ENCODE results near the gene LITAF.

LITAF gene

DNA sequence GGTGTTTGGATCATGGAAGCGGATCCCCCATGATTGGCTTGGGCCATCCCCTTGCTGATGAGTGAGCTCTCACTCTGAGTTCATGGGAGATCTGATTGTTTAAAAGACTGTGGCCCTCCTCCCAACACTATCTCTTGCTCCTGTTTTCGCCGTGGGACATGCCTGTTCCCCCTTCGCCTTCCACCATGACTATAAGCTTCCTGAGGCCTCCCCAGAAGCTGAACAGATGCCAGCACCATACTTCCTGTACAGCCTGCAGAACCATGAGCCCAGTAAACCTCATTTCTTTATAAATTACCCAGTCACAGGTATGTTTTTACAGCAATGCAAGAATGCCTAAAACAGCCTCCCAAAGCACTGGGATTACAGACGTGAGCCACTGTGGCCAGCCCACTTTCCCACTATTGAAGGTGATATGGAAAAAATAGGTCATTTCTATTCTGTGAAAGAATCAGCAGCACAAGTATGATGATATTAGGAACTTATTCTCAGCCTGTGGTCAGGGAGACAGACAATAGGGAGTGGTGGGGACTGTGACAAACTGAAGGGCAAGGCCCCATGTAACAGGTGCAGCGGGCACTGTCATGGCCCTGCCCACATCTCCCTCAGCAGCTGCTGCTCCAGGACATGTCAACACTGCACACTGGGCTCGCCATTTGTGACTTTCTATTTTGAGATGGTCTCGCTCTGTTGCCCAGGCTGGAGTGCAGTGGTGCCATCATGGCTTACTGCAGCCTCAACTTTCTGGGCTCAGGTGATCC, 33.7 kb upstream of the LITAF start:
- Histone ChIP-seq H3K4me3 (ENCODE audit: insufficient read length, low read depth) (no peak overlapping the region), H3K9ac (ENCODE audit: insufficient read length, low read depth) (no peak overlapping the region), H3K9me3 (ENCODE audit: insufficient read depth, low read length) (no peaks in the 10 kb centered on the region), H3K4me1 (ENCODE audit: insufficient read depth, insufficient read length) (peaks cover 16% of the 10 kb centered on the region), H3K27me3 (ENCODE audit: insufficient read depth, insufficient read length) (no peaks in the 10 kb centered on the region), H3K36me3 (ENCODE audit: insufficient read depth, insufficient read length, low read length) (no peaks in the 10 kb centered on the region)
- no peak for DNase-seq (ENCODE audit: low read depth, low spot score)
- TF ChIP-seq YY1 (IDR thresholded peaks at IDR 0.05; ENCODE audit: insufficient read depth, insufficient read length), result no peak
- no peak for TF ChIP-seq SUZ12 (IDR thresholded peaks at IDR 0.05; ENCODE audit: extremely low read depth, insufficient read depth, insufficient read length)
- no peak for TF ChIP-seq ZNF274 (IDR thresholded peaks at IDR 0.05; ENCODE audit: low read depth, low read length)

DNA sequence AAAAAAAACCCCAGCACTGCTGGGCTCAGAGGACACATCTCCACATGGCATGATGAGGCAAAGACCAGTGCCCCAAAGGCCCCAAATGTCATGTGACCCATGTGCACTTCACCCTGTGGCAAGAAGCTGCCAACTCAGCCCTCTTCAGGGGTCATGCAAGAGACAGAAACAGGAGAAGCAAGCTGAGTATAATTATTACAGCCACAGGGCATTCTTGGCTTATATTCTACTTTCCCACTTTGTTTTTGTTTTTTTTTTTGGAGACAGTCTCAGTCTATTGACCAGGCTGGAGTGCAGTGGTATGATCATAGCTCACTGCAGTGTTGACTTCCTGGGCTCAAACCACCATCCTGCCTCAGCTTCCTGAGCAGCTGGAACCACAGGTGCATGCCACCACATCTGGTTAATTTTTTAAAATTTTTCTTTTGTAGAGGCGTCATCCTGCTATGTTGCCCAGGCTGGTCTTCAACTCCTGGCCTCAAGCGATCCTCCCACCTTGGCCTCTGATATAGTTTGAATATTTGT, 32.7 kb upstream of the LITAF start:
- peaks cover 21% of the 10 kb centered on the region for H3K4me1 ChIP-seq (ENCODE audit: insufficient read depth, insufficient read length)
- H3K4me3 ChIP-seq (ENCODE audit: insufficient read length, low read depth), result no peak overlapping the region
- no peak overlapping the region for H3K9ac ChIP-seq (ENCODE audit: insufficient read length, low read depth)
- H3K9me3 ChIP-seq (ENCODE audit: insufficient read depth, low read length), result no peaks in the 10 kb centered on the region
- TF ChIP-seq SUZ12 (IDR thresholded peaks at IDR 0.05; ENCODE audit: extremely low read depth, insufficient read depth, insufficient read length) (no peak), ZNF274 (IDR thresholded peaks at IDR 0.05; ENCODE audit: low read depth, low read length) (no peak), YY1 (IDR thresholded peaks at IDR 0.05; ENCODE audit: insufficient read depth, insufficient read length) (no peak)
- no peaks in the 10 kb centered on the region for H3K27me3 ChIP-seq (ENCODE audit: insufficient read depth, insufficient read length)
- no peak for DNase-seq (ENCODE audit: low read depth, low spot score)
- H3K36me3 ChIP-seq (ENCODE audit: insufficient read depth, insufficient read length, low read length), result no peaks in the 10 kb centered on the region

DNA sequence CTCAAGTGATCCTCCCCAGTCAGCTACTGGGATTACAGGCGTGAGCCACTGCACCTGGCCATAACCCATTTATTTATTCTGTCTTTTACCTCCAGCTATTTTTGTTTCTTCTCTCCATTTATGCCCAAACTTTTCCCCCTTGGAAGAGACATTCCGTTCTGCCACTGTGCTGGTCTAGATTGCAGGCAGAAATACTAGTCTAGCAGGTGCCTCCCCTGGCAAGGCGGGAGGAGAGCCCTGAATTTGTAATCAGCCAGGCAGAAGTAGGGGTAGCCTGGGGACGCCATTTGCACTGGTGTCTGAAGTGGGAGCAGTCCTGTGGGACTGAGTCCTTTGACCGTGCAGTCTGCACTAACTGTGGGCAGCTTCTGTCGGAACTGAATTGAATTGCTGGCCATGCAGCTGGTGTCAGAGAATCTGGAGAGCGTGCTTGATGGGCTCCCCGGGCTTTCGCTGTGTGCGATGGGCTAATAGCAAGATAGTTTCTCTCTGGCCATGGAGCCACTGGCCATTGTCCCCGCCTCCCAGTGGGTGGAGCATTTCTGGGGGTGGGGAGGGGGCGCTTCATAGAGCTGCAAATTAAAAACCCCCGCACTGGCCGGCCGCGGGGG, 31.5 kb upstream of the LITAF start:
- Histone ChIP-seq H3K27me3 (ENCODE audit: insufficient read depth, insufficient read length) (no peaks in the 10 kb centered on the region), H3K36me3 (ENCODE audit: insufficient read depth, insufficient read length, low read length) (no peaks in the 10 kb centered on the region), H3K4me1 (ENCODE audit: insufficient read depth, insufficient read length) (peaks cover 22% of the 10 kb centered on the region), H3K4me3 (ENCODE audit: insufficient read length, low read depth) (no peak overlapping the region), H3K9me3 (ENCODE audit: insufficient read depth, low read length) (no peaks in the 10 kb centered on the region), H3K9ac (ENCODE audit: insufficient read length, low read depth) (no peak overlapping the region)
- TF ChIP-seq SUZ12 (IDR thresholded peaks at IDR 0.05; ENCODE audit: extremely low read depth, insufficient read depth, insufficient read length) (no peak), ZNF274 (IDR thresholded peaks at IDR 0.05; ENCODE audit: low read depth, low read length) (no peak), YY1 (IDR thresholded peaks at IDR 0.05; ENCODE audit: insufficient read depth, insufficient read length) (no peak)
- DNase-seq (ENCODE audit: low read depth, low spot score), result no peak

DNA sequence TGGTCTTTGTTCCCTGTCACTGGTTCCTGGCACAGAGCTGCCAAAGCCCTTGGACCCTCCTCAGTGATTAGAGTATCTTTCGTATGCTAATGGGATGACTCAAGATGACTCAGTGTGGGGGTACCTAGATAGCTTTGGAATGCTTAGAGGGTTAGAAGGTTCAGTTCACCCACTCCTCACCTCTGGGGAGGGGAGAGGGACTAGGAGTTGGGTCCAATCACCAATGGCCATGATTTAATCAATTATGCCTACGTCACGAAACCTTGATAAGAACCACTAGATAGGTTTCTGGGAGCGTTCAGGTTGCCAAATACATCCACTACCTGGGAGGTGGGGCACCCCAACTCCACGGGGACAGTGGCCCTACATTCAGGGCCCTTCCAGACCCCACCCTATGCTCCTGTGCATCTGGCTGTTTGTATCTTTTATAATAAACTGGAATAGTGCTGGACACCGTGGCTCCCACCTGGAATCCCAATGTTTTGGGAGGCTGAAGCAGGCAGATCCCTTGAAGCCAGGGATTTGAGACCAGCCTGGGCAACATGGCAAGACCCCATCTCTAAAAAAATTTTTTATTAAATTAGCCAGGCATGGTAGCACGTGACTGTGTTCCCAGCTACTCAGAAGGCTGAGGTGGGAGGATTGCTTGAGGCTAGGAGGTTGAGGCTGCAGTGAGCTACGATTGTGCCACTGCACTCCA, 29.2 kb upstream of the LITAF start:
- DNase-seq (ENCODE audit: low read depth, low spot score), result peak; percentile 89
- H3K9ac ChIP-seq (ENCODE audit: insufficient read length, low read depth), result peak overlapping the region; percentile 32
- peaks cover 18% of the 10 kb centered on the region for H3K4me1 ChIP-seq (ENCODE audit: insufficient read depth, insufficient read length)

DNA sequence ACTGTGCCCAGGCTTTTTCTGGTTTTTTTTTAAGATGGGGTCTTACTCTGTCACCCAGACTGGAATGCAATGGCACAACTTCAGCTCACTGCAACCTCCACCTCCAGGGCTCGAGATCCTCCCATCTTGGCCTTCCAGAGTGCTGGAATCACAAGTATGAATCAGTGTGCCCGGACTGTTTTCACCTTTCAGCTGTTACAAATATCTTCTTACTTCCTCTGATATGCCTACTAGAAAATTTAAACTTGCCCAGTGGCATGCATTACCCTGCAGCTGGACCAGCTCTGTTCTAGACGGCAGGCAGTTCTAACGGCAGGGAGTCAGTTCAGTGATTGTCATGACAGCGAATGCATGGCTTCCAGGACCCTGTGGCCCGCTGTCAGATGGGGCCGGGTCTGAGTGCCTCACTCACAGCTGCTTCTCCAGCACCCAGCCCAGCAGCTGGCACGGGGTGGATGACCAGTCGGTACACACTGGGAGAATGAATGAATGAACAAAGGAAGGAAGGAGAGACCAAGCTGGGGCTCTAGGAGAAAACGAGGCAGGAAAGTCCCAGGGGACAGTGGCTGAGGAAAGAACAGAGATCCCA, 28.0 kb upstream of the LITAF start:
- Histone ChIP-seq H3K36me3 (ENCODE audit: insufficient read depth, insufficient read length, low read length) (no peaks in the 10 kb centered on the region), H3K4me1 (ENCODE audit: insufficient read depth, insufficient read length) (peaks cover 18% of the 10 kb centered on the region), H3K27me3 (ENCODE audit: insufficient read depth, insufficient read length) (no peaks in the 10 kb centered on the region), H3K9ac (ENCODE audit: insufficient read length, low read depth) (peak overlapping the region; percentile 68), H3K4me3 (ENCODE audit: insufficient read length, low read depth) (no peak overlapping the region), H3K9me3 (ENCODE audit: insufficient read depth, low read length) (no peaks in the 10 kb centered on the region)
- no peak for TF ChIP-seq SUZ12 (IDR thresholded peaks at IDR 0.05; ENCODE audit: extremely low read depth, insufficient read depth, insufficient read length)
- TF ChIP-seq ZNF274 (IDR thresholded peaks at IDR 0.05; ENCODE audit: low read depth, low read length), result no peak
- no peak for TF ChIP-seq YY1 (IDR thresholded peaks at IDR 0.05; ENCODE audit: insufficient read depth, insufficient read length)
- DNase-seq (ENCODE audit: low read depth, low spot score), result no peak

More for the DNA sequence above, 29.2 kb upstream of the LITAF start:
- Histone ChIP-seq H3K9me3 (ENCODE audit: insufficient read depth, low read length) (no peaks in the 10 kb centered on the region), H3K27me3 (ENCODE audit: insufficient read depth, insufficient read length) (no peaks in the 10 kb centered on the region), H3K36me3 (ENCODE audit: insufficient read depth, insufficient read length, low read length) (no peaks in the 10 kb centered on the region), H3K4me3 (ENCODE audit: insufficient read length, low read depth) (no peak overlapping the region)
- TF ChIP-seq YY1 (IDR thresholded peaks at IDR 0.05; ENCODE audit: insufficient read depth, insufficient read length), result no peak
- TF ChIP-seq SUZ12 (IDR thresholded peaks at IDR 0.05; ENCODE audit: extremely low read depth, insufficient read depth, insufficient read length), result no peak
- TF ChIP-seq ZNF274 (IDR thresholded peaks at IDR 0.05; ENCODE audit: low read depth, low read length), result no peak

DNA sequence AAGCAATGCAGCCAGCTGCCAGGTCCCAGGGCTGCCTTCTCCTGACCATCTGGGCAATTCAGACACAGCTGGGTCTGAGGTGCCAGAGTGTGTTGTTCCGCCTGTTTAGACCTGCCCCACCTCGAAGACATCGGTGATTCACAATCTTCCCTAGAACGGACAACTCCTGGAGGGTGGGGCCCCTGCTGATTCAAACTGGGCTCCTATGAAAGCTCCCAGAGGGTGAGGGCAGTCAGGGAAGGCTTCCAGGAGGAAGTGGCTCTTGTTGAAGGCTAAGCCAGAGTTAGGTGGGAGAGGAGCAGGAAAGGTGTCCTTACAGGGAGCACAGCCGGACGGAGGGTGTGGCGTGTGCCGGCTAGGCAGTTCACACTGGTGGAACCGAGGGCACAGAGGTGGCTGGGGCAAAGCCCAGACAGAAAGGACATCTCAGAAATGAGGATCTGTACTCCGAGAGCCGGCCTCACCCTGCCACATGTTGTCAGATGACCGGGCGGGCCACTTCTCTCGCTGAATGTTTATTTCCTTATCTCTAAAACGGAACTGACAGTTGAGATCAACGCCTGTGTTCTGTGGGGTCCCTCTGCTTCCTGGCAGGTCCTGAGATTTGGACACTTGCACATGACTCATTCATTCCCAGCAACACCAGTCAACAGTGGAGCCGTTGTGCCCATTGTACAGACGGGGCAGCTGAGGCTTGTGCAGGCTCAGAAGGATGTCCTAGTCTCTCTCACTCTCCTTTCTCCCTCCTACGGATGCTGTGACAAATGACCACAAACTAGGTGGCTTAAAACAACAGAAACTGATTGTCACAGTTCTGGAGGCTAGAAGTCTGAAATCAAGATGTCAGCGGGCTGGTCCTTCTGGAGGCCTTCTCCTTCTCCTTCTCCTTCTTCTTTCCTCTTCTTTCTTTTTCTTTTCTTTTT, 26.9 kb upstream of the LITAF start:
- H3K9me3 ChIP-seq (ENCODE audit: insufficient read depth, low read length), result no peaks in the 10 kb centered on the region
- H3K4me3 ChIP-seq (ENCODE audit: insufficient read length, low read depth), result no peak overlapping the region
- H3K4me1 ChIP-seq (ENCODE audit: insufficient read depth, insufficient read length), result peaks cover 21% of the 10 kb centered on the region
- H3K9ac ChIP-seq (ENCODE audit: insufficient read length, low read depth), result no peak overlapping the region
- TF ChIP-seq ZNF274 (IDR thresholded peaks at IDR 0.05; ENCODE audit: low read depth, low read length), result no peak
- no peak for TF ChIP-seq SUZ12 (IDR thresholded peaks at IDR 0.05; ENCODE audit: extremely low read depth, insufficient read depth, insufficient read length)
- TF ChIP-seq YY1 (IDR thresholded peaks at IDR 0.05; ENCODE audit: insufficient read depth, insufficient read length), result no peak
- H3K27me3 ChIP-seq (ENCODE audit: insufficient read depth, insufficient read length), result no peaks in the 10 kb centered on the region
- H3K36me3 ChIP-seq (ENCODE audit: insufficient read depth, insufficient read length, low read length), result no peaks in the 10 kb centered on the region
- DNase-seq (ENCODE audit: low read depth, low spot score), result no peak
